ENCODE measurements around the gene PGBD5.
"Not testable (repeated sequence)": the region's sequence is repeated elsewhere in the genome, so short reads cannot be mapped to it uniquely, and the experiment has no call there.

The PGBD5 gene

GRCh38 chr1:230426246-230427093 is at the start of gene PGBD5:
PGBD5 (minus strand) TSS chr1:230426332; CDS start chr1:230425928, 404 bp downstream.
- peak within 1 kb of the TSS; percentile 44 for H3K4me3 ChIP-seq (replicated peaks; ENCODE audit: low read depth, low read length)
- no peak for TF ChIP-seq CTCF (IDR thresholded peaks at IDR 0.05; ENCODE audit: low read length, missing control alignments)
- DNase-seq (ENCODE audit: low read depth): peak; percentile 60

- not testable (repeated sequence) for H3K4me3 ChIP-seq (replicated peaks; ENCODE audit: low read depth, low read length); DNase-seq (ENCODE audit: low read depth)
Observed at GRCh38 chr1:230474924-230475323, 48.8 kb upstream of the PGBD5 start.

- not testable (repeated sequence) for H3K4me3 ChIP-seq (replicated peaks; ENCODE audit: low read depth, low read length); DNase-seq (ENCODE audit: low read depth)
Observed at GRCh38 chr1:230470750-230471149, 44.6 kb upstream of the PGBD5 start.

- no peak overlapping the region for H3K4me3 ChIP-seq (replicated peaks; ENCODE audit: low read depth, low read length)
- DNase-seq (ENCODE audit: low read depth): no peak
- TF ChIP-seq CTCF (IDR thresholded peaks at IDR 0.05; ENCODE audit: low read length, missing control alignments): no peak
Observed at GRCh38 chr1:230469271-230469670, 43.1 kb upstream of the PGBD5 start.

GRCh38 chr1:230465691-230466090 is 39.6 kb upstream of the PGBD5 start:
- no peak overlapping the region for H3K4me3 ChIP-seq (replicated peaks; ENCODE audit: low read depth, low read length)
- TF ChIP-seq CTCF (IDR thresholded peaks at IDR 0.05; ENCODE audit: low read length, missing control alignments): no peak
- no peak for DNase-seq (ENCODE audit: low read depth)

- no peak for DNase-seq (ENCODE audit: low read depth)
- no peak for TF ChIP-seq CTCF (IDR thresholded peaks at IDR 0.05; ENCODE audit: low read length, missing control alignments)
- H3K4me3 ChIP-seq (replicated peaks; ENCODE audit: low read depth, low read length): no peak overlapping the region
Observed at GRCh38 chr1:230464671-230465070, 38.5 kb upstream of the PGBD5 start.

- no peak for DNase-seq (ENCODE audit: low read depth)
- H3K4me3 ChIP-seq (replicated peaks; ENCODE audit: low read depth, low read length): no peak overlapping the region
- no peak for TF ChIP-seq CTCF (IDR thresholded peaks at IDR 0.05; ENCODE audit: low read length, missing control alignments)
Observed at GRCh38 chr1:230463760-230464159, 37.6 kb upstream of the PGBD5 start.

GRCh38 chr1:230463326-230463725 is 37.2 kb upstream of the PGBD5 start:
- H3K4me3 ChIP-seq (replicated peaks; ENCODE audit: low read depth, low read length): no peak overlapping the region
- no peak for TF ChIP-seq CTCF (IDR thresholded peaks at IDR 0.05; ENCODE audit: low read length, missing control alignments)
- no peak for DNase-seq (ENCODE audit: low read depth)

Data from fibroblast of pulmonary artery (primary cell).